ENCODE data around the gene FBXL17. TPM values are rescaled to one million over a fixed set of nuclear protein-coding genes. Genes with fewer than 3 reads are reported as not detected.

The FBXL17 gene
- total and polyA plus RNA-seq, 4 donors, result 2.1 to 14.1 (median 6.3) TPM

DNA sequence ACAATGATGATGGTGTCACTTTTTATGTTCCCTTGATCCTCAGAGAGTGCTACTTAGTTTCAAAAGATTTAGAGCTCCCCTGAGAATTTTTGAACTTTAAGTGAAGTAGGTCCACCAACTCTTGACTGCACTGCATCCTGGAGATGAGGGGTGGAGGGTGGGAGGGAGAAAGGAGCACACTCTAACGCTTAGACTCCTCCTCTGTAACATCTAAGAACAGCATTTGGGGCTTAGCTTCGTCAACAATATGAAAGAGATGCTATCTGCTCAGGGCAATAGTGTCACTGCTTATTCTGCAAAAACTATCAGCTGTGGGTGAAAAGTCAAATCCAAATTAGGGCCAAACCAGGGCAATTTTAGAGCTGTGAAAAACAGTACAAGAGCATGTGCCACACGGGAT is 468.4 kb downstream of the FBXL17 start:
- DNase-seq (ENCODE audit: low spot score), result no peak
- Histone ChIP-seq H3K36me3 (ENCODE audit: control insufficient read depth in 4 of 4, insufficient read depth in 3 of 4, low read depth in 1 of 4, low read length in 3 of 4) (no peaks in the 10 kb centered on the region), H3K27ac (ENCODE audit: low read depth in 1 of 2, low read length in 2 of 2) (no peak overlapping the region), H3K4me3 (ENCODE audit: low read depth in 1 of 3, low read length in 3 of 3) (no peak overlapping the region), H3K9ac (ENCODE audit: low read depth in 1 of 2, low read length in 2 of 2) (no peak overlapping the region), H3K27me3 (ENCODE audit: control insufficient read depth in 4 of 4, insufficient read depth in 4 of 4, low read length in 3 of 4) (no peaks in the 10 kb centered on the region), H3K9me3 (ENCODE audit: control insufficient read depth in 4 of 4, low read length in 3 of 4) (no peaks in the 10 kb centered on the region), H3K4me1 (ENCODE audit: control insufficient read depth in 4 of 4, insufficient read depth in 4 of 4, low read length in 3 of 4) (peaks cover 1 to 14% (median 11%) of the 10 kb centered on the region in 4 donors)
- 92% methylated on average over 3 of the region's 3 CpGs for WGBS
- TF ChIP-seq FOXA1 (IDR thresholded peaks at IDR 0.05) (no peak), HNF4G (IDR thresholded peaks at IDR 0.05) (no peak), YY1 (IDR thresholded peaks at IDR 0.05) (no peak), EGR1 (IDR thresholded peaks at IDR 0.05; ENCODE audit: low read depth in 2 of 2) (no peak), FOXA2 (IDR thresholded peaks at IDR 0.05) (no peak), JUND (IDR thresholded peaks at IDR 0.05) (no peak), RAD21 (IDR thresholded peaks at IDR 0.05) (no peak), HNF4A (conservative IDR thresholded peaks at IDR 0.05) (no peak)
- TF ChIP-seq, protein P1, sequence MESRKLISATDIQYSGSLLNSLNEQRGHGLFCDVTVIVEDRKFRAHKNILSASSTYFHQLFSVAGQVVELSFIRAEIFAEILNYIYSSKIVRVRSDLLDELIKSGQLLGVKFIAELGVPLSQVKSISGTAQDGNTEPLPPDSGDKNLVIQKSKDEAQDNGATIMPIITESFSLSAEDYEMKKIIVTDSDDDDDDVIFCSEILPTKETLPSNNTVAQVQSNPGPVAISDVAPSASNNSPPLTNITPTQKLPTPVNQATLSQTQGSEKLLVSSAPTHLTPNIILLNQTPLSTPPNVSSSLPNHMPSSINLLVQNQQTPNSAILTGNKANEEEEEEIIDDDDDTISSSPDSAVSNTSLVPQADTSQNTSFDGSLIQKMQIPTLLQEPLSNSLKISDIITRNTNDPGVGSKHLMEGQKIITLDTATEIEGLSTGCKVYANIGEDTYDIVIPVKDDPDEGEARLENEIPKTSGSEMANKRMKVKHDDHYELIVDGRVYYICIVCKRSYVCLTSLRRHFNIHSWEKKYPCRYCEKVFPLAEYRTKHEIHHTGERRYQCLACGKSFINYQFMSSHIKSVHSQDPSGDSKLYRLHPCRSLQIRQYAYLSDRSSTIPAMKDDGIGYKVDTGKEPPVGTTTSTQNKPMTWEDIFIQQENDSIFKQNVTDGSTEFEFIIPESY (IDR thresholded peaks at IDR 0.05), result no peak

DNA sequence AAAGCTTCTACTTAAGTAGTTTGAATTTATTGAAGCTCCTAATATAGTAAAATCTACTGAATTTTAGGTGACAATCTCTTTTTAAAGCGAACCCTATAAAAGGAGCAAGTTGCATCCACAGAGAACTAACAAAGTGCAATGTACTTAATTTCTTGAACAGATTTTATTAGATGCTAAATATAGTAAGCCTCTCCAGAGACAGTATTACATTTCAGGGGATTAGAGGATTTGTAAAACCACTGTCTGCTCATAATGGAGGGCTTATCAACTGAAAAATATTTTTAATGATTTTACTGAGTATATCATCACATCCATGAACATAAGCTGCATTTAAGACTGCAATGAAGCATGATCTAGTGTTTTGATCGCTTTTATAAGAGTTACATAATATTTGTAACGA is 481.2 kb downstream of the FBXL17 start:
- H3K27ac ChIP-seq (ENCODE audit: low read depth in 1 of 2, low read length in 2 of 2), result no peak overlapping the region
- H3K27me3 ChIP-seq (ENCODE audit: control insufficient read depth in 4 of 4, insufficient read depth in 4 of 4, low read length in 3 of 4), result no peaks in the 10 kb centered on the region
- H3K4me1 ChIP-seq (ENCODE audit: control insufficient read depth in 4 of 4, insufficient read depth in 4 of 4, low read length in 3 of 4), result no peaks in the 10 kb centered on the region
- 98% methylated on average over 3 of the region's 3 CpGs for WGBS
- no peak for TF ChIP-seq RXRA (IDR thresholded peaks at IDR 0.05)
- TF ChIP-seq FOXA1 (IDR thresholded peaks at IDR 0.05), result no peak
- no peak for TF ChIP-seq SP1 (IDR thresholded peaks at IDR 0.05)
- TF ChIP-seq, protein P2, sequence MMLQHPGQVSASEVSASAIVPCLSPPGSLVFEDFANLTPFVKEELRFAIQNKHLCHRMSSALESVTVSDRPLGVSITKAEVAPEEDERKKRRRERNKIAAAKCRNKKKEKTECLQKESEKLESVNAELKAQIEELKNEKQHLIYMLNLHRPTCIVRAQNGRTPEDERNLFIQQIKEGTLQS (IDR thresholded peaks at IDR 0.05), result no peak
- TF ChIP-seq EGR1 (IDR thresholded peaks at IDR 0.05; ENCODE audit: low read depth in 2 of 2), result no peak
- TF ChIP-seq FOXA2 (IDR thresholded peaks at IDR 0.05), result no peak
- TF ChIP-seq, protein P3, sequence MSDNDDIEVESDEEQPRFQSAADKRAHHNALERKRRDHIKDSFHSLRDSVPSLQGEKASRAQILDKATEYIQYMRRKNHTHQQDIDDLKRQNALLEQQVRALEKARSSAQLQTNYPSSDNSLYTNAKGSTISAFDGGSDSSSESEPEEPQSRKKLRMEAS (IDR thresholded peaks at IDR 0.05), result no peak
- TF ChIP-seq, protein P1 (IDR thresholded peaks at IDR 0.05), result no peak
- TF ChIP-seq RAD21 (IDR thresholded peaks at IDR 0.05), result no peak
- TF ChIP-seq, protein P4, sequence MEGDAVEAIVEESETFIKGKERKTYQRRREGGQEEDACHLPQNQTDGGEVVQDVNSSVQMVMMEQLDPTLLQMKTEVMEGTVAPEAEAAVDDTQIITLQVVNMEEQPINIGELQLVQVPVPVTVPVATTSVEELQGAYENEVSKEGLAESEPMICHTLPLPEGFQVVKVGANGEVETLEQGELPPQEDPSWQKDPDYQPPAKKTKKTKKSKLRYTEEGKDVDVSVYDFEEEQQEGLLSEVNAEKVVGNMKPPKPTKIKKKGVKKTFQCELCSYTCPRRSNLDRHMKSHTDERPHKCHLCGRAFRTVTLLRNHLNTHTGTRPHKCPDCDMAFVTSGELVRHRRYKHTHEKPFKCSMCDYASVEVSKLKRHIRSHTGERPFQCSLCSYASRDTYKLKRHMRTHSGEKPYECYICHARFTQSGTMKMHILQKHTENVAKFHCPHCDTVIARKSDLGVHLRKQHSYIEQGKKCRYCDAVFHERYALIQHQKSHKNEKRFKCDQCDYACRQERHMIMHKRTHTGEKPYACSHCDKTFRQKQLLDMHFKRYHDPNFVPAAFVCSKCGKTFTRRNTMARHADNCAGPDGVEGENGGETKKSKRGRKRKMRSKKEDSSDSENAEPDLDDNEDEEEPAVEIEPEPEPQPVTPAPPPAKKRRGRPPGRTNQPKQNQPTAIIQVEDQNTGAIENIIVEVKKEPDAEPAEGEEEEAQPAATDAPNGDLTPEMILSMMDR (IDR thresholded peaks at IDR 0.05; ENCODE audit: low read depth, low read length, missing input control), result no peak
- no peak for TF ChIP-seq HNF4G (IDR thresholded peaks at IDR 0.05)
- TF ChIP-seq, protein P5, sequence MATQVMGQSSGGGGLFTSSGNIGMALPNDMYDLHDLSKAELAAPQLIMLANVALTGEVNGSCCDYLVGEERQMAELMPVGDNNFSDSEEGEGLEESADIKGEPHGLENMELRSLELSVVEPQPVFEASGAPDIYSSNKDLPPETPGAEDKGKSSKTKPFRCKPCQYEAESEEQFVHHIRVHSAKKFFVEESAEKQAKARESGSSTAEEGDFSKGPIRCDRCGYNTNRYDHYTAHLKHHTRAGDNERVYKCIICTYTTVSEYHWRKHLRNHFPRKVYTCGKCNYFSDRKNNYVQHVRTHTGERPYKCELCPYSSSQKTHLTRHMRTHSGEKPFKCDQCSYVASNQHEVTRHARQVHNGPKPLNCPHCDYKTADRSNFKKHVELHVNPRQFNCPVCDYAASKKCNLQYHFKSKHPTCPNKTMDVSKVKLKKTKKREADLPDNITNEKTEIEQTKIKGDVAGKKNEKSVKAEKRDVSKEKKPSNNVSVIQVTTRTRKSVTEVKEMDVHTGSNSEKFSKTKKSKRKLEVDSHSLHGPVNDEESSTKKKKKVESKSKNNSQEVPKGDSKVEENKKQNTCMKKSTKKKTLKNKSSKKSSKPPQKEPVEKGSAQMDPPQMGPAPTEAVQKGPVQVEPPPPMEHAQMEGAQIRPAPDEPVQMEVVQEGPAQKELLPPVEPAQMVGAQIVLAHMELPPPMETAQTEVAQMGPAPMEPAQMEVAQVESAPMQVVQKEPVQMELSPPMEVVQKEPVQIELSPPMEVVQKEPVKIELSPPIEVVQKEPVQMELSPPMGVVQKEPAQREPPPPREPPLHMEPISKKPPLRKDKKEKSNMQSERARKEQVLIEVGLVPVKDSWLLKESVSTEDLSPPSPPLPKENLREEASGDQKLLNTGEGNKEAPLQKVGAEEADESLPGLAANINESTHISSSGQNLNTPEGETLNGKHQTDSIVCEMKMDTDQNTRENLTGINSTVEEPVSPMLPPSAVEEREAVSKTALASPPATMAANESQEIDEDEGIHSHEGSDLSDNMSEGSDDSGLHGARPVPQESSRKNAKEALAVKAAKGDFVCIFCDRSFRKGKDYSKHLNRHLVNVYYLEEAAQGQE (IDR thresholded peaks at IDR 0.05), result no peak
- no peak overlapping the region for H3K9ac ChIP-seq (ENCODE audit: low read depth in 1 of 2, low read length in 2 of 2)
- no peaks in the 10 kb centered on the region for H3K9me3 ChIP-seq (ENCODE audit: control insufficient read depth in 4 of 4, low read length in 3 of 4)
- H3K4me3 ChIP-seq (ENCODE audit: low read depth in 1 of 3, low read length in 3 of 3), result no peak overlapping the region
- no peak for DNase-seq (ENCODE audit: low spot score)
- no peaks in the 10 kb centered on the region for H3K36me3 ChIP-seq (ENCODE audit: control insufficient read depth in 4 of 4, insufficient read depth in 3 of 4, low read depth in 1 of 4, low read length in 3 of 4)

All from liver (tissue), 9 donors.